GM10847 (cell line): ENCODE results near the gene ITGAV.

ENCODE experiments used
- POLR2A ChIP-seq: IDR thresholded peaks from 2 replicates; pipeline ENCODE4 v1.6.1; 2011; ENCODE audit not compliant: insufficient read length; ENCODE audit errors: extremely low read depth

The ITGAV gene

GRCh38 chr2:186594001-186594722, 4.3 kb downstream of the ITGAV start:
- TF ChIP-seq POLR2A, result no peak

GRCh38 chr2:186595219-186595618, 5.4 kb downstream of the ITGAV start:
- no peak for TF ChIP-seq POLR2A

- no peak for TF ChIP-seq POLR2A
Observed at GRCh38 chr2:186599186-186599778, 9.4 kb downstream of the ITGAV start.

- TF ChIP-seq POLR2A, result no peak
Observed at GRCh38 chr2:186603286-186603685, 13.4 kb downstream of the ITGAV start.

GRCh38 chr2:186605041-186605440, 15.2 kb downstream of the ITGAV start:
- no peak for TF ChIP-seq POLR2A

- no peak for TF ChIP-seq POLR2A
Observed at GRCh38 chr2:186607660-186608324, 17.9 kb downstream of the ITGAV start.

GRCh38 chr2:186610785-186611184, 20.9 kb downstream of the ITGAV start:
- no peak for TF ChIP-seq POLR2A

GRCh38 chr2:186611526-186611925, 21.7 kb downstream of the ITGAV start:
- no peak for TF ChIP-seq POLR2A

- no peak for TF ChIP-seq POLR2A
Observed at GRCh38 chr2:186612026-186612425, 22.2 kb downstream of the ITGAV start.

GRCh38 chr2:186612555-186613440, 22.9 kb downstream of the ITGAV start:
- TF ChIP-seq POLR2A, result no peak

- TF ChIP-seq POLR2A, result no peak
Observed at GRCh38 chr2:186614373-186614772, 24.5 kb downstream of the ITGAV start.

- no peak for TF ChIP-seq POLR2A
Observed at GRCh38 chr2:186617148-186617547, 27.3 kb downstream of the ITGAV start.

GRCh38 chr2:186617771-186618170, 27.9 kb downstream of the ITGAV start:
- TF ChIP-seq POLR2A, result no peak

- TF ChIP-seq POLR2A, result no peak
Observed at GRCh38 chr2:186618696-186619095, 28.8 kb downstream of the ITGAV start.

GRCh38 chr2:186623084-186623483, 33.2 kb downstream of the ITGAV start:
- no peak for TF ChIP-seq POLR2A
